ENCODE data around the gene HLCS. TPM values are rescaled to one million over a fixed set of nuclear protein-coding genes. Genes with fewer than 3 reads are reported as not detected.

HLCS gene
- polyA plus RNA-seq, 3 donors, result 17.0 to 17.9 (median 17.2) TPM

DNA sequence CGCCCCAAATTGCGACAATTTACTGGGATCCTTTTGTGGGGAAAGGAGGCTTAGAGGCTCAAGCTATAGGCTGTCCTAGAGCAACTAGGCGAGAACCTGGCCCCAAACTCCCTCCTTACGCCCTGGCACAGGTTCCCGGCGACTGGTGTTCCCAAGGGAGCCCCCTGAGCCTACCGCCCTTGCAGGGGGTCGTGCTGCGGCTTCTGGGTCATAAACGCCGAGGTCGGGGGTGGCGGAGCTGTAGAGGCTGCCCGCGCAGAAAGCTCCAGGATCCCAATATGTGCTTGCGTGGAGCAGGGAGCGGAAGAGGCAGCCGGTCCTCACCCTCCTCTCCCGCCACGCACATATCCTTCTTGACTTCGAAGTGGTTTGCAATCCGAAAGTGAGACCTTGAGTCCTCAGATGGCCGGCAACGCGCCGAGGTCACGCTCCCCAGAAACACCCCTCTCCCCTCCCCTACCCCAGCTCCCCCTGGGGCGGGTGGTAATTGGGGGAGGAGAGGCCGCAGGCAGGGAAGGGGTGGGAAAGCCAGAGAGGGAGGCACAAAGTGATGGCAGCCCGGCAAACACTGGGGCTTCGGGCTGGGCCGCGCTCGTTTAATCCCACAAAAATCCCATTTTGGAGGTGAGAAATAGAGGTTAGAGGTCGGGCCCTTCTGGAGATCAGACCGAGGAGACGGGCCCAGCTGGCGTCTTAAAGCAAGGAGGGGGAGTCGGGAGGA is 261.4 kb downstream of the HLCS start:
- no peak for DNase-seq

DNA sequence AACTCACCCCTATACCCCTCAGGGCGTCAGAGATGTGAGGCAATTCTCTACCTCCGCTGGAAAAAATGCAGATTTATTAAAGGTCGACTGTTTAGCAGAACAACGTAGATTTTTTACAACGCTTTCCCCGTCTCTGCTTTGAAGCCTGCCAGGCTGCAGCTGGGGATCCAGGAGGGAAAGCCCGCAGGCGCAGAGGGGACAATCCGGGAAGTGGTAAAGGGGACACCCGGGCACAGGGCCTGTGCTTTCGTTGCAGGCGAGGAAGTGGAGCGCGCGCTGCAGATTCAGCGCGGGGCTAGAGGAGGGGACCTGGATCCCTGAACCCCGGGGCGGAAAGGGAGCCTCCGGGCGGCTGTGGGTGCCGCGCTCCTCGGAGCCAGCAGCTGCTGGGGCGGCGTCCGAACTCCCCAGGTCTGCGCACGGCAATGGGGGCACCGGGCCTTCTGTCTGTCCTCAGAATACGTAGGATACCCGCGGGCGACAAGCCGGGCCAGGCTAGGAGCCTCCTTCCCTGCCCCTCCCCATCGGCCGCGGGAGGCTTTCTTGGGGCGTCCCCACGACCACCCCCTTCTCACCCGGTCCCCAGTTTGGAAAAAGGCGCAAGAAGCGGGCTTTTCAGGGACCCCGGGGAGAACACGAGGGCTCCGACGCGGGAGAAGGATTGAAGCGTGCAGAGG is 262.1 kb downstream of the HLCS start:
- no peak for DNase-seq

DNA sequence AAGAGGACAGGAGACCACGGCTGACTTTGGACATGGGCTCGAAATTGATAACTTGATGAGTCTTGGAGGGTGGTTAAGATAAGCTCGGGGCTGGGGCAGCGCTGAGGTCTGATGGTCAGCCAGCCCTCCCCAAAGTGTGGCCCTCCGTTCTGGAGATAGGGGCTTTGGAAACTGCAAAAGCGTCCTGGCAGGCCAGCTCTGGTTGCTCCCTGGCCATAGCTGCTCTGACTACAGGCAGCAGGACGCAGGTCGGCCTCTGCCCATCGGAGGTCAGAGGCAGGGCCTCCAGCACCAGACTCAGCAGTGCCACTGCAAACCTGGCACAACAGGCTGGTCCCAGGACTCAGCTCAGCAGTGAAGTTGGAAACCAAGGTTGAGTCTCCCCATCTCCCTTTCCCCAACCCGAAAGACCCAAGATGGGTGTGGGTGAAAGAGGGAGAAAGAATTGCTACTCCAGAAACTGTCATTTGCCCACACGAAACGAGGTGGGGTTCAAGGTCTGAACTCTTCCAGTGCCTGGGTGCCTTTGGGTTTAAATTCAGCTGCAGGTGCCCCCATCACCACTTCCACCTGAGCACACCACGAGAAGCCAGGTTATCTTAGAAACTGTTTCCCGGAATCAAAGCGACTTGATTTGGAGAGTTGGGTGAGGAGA is 262.7 kb downstream of the HLCS start:
- no peak for DNase-seq

DNA sequence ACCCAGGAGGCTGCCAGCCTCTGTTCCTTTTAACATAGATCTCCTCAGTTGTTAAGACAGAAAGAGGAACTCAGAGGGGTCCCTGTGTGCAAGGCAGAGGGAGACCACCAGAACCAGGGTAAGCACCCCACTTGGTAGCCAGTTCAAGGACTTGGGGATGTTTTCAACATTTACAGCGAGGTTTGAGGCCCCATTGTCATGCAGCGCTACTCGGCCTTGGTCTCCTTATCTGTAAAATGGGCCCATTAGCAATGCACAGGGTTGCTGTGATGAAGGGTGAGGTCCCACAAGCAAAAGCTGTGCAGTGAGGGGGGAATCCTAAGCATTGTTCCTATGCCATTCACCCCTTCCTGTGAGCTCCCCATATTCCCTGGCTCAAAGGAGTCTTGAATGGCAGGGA is 263.3 kb downstream of the HLCS start:
- no peak for DNase-seq

DNA sequence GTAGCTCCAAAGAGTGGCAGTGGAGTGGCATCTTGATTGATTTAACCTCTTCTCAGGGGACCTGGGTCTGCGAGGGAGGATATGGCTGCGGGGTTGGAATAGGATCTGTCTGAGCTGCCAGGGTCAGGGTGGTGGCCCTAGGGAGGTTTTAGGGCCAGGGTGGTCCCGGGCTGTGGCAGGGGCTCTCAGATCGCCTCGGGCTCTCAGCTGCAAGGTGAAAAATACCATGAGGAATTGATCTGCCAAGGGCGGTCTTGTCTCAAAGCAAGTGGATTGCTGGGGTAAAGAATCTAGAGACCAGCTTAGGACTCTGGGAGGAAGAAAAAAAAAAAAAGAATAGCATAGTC is 263.9 kb downstream of the HLCS start:
- no peak for DNase-seq

DNA sequence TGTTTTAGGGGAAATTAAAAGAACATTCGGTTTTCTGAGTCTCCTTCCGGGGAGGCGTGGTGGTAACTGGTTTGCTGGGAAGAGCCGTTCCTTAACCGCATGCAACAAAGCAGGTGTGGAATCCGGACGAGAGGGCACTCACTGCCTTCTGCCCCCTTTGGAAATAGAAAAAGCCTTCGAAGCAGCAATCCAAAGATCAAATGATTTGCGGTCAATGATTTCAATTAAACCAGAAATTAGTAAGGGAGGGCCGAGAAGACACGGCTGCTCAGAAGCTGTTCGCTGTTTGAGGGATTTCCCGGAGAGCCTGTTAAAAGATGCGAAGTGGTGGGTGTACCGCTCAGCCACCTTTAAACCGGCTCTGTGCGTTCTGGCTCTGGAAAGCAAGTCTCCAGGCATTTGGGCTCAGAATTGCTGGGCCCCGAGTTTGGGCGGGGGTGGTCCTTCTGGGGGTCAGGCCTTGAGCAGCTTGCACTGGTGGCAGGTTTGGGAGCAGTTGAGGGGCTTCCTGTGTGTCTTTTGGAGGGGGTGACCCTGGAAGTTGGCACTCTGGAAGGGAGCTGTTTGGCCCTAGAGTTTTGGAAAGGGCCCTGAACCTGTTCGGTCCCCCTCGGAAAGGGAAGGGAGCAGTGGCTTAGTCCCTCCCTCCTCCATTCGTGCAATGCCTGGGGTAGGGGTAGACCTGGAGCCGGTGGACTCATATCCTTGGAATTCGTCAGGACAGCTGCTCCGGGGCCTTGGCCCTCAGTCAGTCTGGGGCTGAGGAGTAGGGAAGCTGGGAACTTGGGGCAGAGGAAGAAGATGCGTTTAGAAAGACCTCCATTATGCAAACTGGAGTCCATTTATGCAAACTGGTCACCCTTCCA is 264.5 kb downstream of the HLCS start:
- DNase-seq, result no peak

DNA sequence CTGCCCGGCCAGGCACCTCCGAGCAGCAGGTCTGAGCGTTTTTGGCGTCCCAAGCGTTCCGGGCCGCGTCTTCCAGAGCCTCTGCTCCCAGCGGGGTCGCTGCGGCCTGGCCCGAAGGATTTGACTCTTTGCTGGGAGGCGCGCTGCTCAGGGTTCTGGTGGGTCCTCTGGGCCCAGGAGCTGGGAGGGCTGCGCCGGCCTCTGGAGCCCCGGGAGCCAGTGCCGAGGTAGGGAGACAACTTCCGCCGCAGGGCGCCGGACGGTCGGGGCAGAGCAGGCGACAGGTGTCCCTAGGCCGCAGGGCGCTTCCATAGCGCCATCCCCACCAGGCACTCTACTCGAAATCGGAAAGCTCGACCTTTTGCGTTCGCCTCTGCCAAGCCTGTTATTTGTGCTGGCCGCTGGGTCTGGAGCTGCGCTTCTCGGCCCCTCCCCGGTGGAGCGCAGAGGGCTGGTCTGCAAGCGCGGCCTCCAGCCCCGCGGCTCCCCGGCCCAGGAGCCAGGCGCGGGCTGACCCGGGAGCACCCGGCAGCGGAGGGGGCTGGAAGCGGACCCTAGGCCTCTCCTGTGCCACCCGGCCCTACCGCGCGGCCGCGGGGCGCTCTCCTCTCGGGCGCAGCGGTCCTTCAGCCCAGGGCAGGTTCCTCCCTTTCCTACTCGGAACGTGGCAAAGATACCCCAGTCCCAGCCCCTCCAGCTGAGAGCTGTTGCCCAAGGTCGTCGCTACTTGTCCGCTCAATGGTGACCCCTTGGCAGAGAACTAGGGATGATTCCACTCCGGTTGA is 265.3 kb downstream of the HLCS start:
- DNase-seq, result no peak

Other genes with a start within 250 kb of the HLCS start
- gene RIPPLY3, start 40.0 kb upstream of the HLCS start, polyA plus RNA-seq (ENCODE audit: insufficient read length in 3 of 3), result 1 to 10 TPM; 2.0 to 2.7 (median 2.4) TPM
- 10 to 100 TPM; 26.9 to 34.5 (median 30.8) TPM for gene PIGP, start 106.4 kb upstream of the HLCS start, polyA plus RNA-seq (ENCODE audit: insufficient read length in 3 of 3)
- gene TTC3, start 106.6 kb upstream of the HLCS start, polyA plus RNA-seq (ENCODE audit: insufficient read length in 3 of 3), result 100 to 1,000 TPM; 162 to 185 (median 167) TPM

Measured in renal pelvis (tissue), 4 donors.